Tibial nerve (tissue), 4 donors: ENCODE measurements around the gene SLC20A1.
"Not testable (repeated sequence)": the region's sequence is repeated elsewhere in the genome, so short reads cannot be mapped to it uniquely, and the experiment has no call there.

Experiments used
- EP300 ChIP-seq, 2 donors: sonication (generic); formaldehyde crosslinking; IDR thresholded peaks; one replicate each; pipeline ENCODE4 v1.6.1; 2017; ENCODE audit warnings: antibody characterized with exemption in 2 of 2, mild to moderate bottlenecking in 1 of 2
- POLR2A ChIP-seq, 2 donors: fragments of 450-650 bp; IDR thresholded peaks; one replicate each; pipeline ENCODE4 v1.6.1; 2017; ENCODE audit warnings: antibody characterized with exemption in 2 of 2, mild to moderate bottlenecking in 2 of 2, moderate library complexity in 2 of 2
- TF ChIP-seq, protein P1 (sequence below), 5 experiments: fragments of 200-600 bp in 3 of 5; fragments of 450-650 bp in 2 of 5; sonication (generic) in 3 of 5; IDR thresholded peaks; one replicate each; pipeline ENCODE4 v1.5.1; 2016 to 2019; ENCODE audit warnings: antibody characterized with exemption in 5 of 5, mild to moderate bottlenecking in 3 of 5, moderate library complexity in 2 of 5

DNA sequence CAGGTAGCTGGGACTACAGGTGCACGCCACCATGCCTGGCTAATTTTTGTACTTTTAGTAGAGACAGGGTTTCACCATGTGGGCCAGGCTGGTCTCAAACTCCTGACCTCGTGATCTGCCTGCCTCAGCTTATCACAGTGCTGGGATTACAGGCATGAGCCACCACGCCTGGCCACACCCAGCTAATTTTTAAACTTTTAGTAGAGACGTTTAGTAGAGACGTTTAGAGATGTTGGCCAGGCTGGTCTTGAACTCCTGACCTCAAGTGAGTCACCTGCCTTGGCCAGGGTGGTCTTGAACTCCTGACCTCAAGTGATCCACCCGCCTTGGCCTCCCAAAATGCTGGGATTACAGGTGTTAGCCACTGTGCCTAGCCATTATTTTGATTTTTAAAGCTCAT, 21.8 kb downstream of the SLC20A1 start:
- not testable (repeated sequence) for TF ChIP-seq POLR2A, EP300 (IDR thresholded peaks at IDR 0.05)
- TF ChIP-seq, protein P1, sequence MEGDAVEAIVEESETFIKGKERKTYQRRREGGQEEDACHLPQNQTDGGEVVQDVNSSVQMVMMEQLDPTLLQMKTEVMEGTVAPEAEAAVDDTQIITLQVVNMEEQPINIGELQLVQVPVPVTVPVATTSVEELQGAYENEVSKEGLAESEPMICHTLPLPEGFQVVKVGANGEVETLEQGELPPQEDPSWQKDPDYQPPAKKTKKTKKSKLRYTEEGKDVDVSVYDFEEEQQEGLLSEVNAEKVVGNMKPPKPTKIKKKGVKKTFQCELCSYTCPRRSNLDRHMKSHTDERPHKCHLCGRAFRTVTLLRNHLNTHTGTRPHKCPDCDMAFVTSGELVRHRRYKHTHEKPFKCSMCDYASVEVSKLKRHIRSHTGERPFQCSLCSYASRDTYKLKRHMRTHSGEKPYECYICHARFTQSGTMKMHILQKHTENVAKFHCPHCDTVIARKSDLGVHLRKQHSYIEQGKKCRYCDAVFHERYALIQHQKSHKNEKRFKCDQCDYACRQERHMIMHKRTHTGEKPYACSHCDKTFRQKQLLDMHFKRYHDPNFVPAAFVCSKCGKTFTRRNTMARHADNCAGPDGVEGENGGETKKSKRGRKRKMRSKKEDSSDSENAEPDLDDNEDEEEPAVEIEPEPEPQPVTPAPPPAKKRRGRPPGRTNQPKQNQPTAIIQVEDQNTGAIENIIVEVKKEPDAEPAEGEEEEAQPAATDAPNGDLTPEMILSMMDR (IDR thresholded peaks at IDR 0.05): not testable (repeated sequence)
